PC-9 (cell line): ENCODE measurements around the gene DAB1.

Source experiments
- EZH2 ChIP-seq: fragments of 200-600 bp; sonication (generic); IDR thresholded peaks from 2 replicates; pipeline ENCODE4 v1.8.0; 2017; ENCODE audit warnings: antibody characterized with exemption, low read depth
- TF ChIP-seq, protein P1 (sequence below): fragments of 200-600 bp; sonication (generic); conservative IDR thresholded peaks from 2 replicates; pipeline ENCODE4 v1.6.1; 2017; ENCODE audit warnings: mixed run types, antibody characterized with exemption, mild to moderate bottlenecking, moderate library complexity

DNA sequence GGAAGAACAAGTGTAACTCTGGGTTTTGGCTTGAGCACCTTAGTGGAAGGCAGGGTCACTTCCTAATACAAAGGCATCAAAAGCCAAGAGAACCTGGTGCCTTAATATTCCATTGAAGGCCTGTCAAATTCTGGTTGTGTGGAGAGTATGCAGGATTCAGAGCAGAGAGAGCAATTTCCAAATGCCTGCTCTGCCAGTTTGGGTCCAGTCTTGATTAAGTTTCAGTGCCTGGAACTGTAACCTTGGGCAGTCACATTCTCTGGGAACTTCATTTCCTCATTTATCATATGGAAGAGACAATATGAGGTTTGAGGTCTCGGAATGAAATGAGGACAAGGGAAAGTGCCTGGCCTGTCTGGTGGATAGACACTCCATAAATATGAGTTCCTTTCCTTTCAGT lies 260.1 kb downstream of the DAB1 start:
- TF ChIP-seq, protein P1, sequence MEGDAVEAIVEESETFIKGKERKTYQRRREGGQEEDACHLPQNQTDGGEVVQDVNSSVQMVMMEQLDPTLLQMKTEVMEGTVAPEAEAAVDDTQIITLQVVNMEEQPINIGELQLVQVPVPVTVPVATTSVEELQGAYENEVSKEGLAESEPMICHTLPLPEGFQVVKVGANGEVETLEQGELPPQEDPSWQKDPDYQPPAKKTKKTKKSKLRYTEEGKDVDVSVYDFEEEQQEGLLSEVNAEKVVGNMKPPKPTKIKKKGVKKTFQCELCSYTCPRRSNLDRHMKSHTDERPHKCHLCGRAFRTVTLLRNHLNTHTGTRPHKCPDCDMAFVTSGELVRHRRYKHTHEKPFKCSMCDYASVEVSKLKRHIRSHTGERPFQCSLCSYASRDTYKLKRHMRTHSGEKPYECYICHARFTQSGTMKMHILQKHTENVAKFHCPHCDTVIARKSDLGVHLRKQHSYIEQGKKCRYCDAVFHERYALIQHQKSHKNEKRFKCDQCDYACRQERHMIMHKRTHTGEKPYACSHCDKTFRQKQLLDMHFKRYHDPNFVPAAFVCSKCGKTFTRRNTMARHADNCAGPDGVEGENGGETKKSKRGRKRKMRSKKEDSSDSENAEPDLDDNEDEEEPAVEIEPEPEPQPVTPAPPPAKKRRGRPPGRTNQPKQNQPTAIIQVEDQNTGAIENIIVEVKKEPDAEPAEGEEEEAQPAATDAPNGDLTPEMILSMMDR: no peak
- no peak for TF ChIP-seq EZH2
